ENCODE measurements around the gene SMIM26. TPM values are rescaled to one million over a fixed set of nuclear protein-coding genes. Genes with fewer than 3 reads are reported as not detected.

Gene SMIM26
- total RNA-seq, 1 donor from 2014 or later, result 65.3 TPM

- Mint-ChIP-seq H3K4me1 (no peaks in the 10 kb centered on the region), H3K27me3 (ENCODE audit: low read depth) (peaks cover 5% of the 10 kb centered on the region), H3K9me3 (no peaks in the 10 kb centered on the region), H3K36me3 (no peaks in the 10 kb centered on the region), H3K4me3 (no peak overlapping the region), H3K27ac (no peak overlapping the region)
- no peak for DNase-seq (ENCODE audit: low spot score in 2 of 2, unreplicated experiment in 2 of 2)
- no peak for TF ChIP-seq CTCF (IDR thresholded peaks at IDR 0.05; ENCODE audit: unreplicated experiment)
Measured at GRCh38 chr20:18580012-18580411, 12.8 kb downstream of the SMIM26 start.

GRCh38 chr20:18585134-18585533 lies 17.9 kb downstream of the SMIM26 start:
- H3K27ac Mint-ChIP-seq, result no peak overlapping the region
- DNase-seq (ENCODE audit: low spot score in 2 of 2, unreplicated experiment in 2 of 2), result no peak
- TF ChIP-seq CTCF (IDR thresholded peaks at IDR 0.05; ENCODE audit: unreplicated experiment), result no peak
- peaks cover 11% of the 10 kb centered on the region for H3K4me1 Mint-ChIP-seq
- H3K27me3 Mint-ChIP-seq (ENCODE audit: low read depth), result peaks cover 5% of the 10 kb centered on the region
- H3K9me3 Mint-ChIP-seq, result no peaks in the 10 kb centered on the region
- H3K4me3 Mint-ChIP-seq, result no peak overlapping the region
- no peaks in the 10 kb centered on the region for H3K36me3 Mint-ChIP-seq

DNA sequence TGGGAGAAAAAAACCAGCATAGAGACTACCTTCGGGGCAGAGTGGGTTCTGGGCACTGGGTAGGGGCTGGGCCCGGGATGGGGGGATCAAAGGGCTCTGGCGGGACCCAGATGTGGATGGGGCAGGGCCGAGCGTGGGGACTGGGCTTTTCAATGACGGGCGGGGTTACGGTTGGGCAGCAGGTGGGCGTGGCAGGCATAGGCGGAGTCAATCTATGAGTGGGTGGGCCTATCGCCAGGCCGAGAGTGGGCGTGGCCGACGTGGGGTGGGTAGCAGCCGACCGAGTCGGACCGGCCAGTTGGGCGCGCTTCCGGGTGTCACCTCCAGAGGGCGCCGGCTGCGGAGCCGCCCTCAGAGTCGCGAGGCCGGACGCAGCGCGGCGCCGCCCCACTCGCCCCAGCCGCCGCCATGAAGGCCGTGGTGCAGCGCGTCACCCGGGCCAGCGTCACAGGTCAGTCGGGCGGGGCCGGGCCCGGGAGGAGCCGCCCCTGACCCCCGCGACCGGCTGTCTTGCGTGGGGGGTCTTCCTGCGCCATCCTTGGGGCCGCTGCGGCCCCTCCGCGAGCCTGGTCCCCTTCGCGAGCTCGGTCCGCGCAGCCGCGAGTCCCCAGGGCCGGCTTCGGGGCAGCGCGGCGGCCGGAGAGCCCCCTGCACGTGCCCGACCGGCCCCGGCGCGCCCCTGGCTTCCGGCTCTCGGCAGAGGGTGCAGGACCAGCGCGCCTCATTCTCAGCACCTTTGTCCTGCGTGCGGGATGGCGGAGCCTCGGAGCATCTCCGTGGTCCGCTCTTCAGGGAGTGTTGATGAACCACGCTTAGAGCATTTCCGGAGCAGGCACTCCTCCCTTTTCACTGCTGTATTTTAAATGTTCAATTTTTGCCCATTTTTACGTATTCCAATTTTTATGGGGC lies 20.7 kb downstream of the SMIM26 start, which contains the start of gene DTD1:
DTD1 (plus strand) TSS at position 390 of the 909 bp plus-strand sequence; CDS start at position 409, 19 bp downstream.
- H3K4me3 Mint-ChIP-seq, result peak within 1 kb of the TSS; percentile 82
- peaks cover 5% of the 10 kb centered on the region for H3K27me3 Mint-ChIP-seq (ENCODE audit: low read depth)
- peak; percentile 58 to 82 for DNase-seq (ENCODE audit: low spot score in 2 of 2, unreplicated experiment in 2 of 2)
- peaks cover 11% of the 10 kb centered on the region for H3K4me1 Mint-ChIP-seq
- H3K27ac Mint-ChIP-seq, result peak within 1 kb of the TSS; percentile 13
- no peaks in the 10 kb centered on the region for H3K36me3 Mint-ChIP-seq
- H3K9me3 Mint-ChIP-seq, result no peaks in the 10 kb centered on the region
- TF ChIP-seq CTCF (IDR thresholded peaks at IDR 0.05; ENCODE audit: unreplicated experiment), result peak; percentile 79

- no peak for TF ChIP-seq CTCF (IDR thresholded peaks at IDR 0.05; ENCODE audit: unreplicated experiment)
- no peak for DNase-seq (ENCODE audit: low spot score in 2 of 2, unreplicated experiment in 2 of 2)
- H3K4me3 Mint-ChIP-seq, result peak overlapping the region; percentile 82
Measured at GRCh38 chr20:18588574-18588933, 21.3 kb downstream of the SMIM26 start.

GRCh38 chr20:18589941-18590674 lies 22.9 kb downstream of the SMIM26 start:
- H3K4me3 Mint-ChIP-seq, result no peak overlapping the region
- no peak for DNase-seq (ENCODE audit: low spot score in 2 of 2, unreplicated experiment in 2 of 2)
- no peaks in the 10 kb centered on the region for H3K36me3 Mint-ChIP-seq
- no peak overlapping the region for H3K27ac Mint-ChIP-seq
- no peaks in the 10 kb centered on the region for H3K27me3 Mint-ChIP-seq (ENCODE audit: low read depth)
- no peaks in the 10 kb centered on the region for H3K9me3 Mint-ChIP-seq
- TF ChIP-seq CTCF (IDR thresholded peaks at IDR 0.05; ENCODE audit: unreplicated experiment), result no peak
- H3K4me1 Mint-ChIP-seq, result peaks cover 11% of the 10 kb centered on the region

More at GRCh38 chr20:18588574-18588933, 21.3 kb downstream of the SMIM26 start:
- H3K9me3 Mint-ChIP-seq, result no peaks in the 10 kb centered on the region
- H3K4me1 Mint-ChIP-seq, result peaks cover 11% of the 10 kb centered on the region
- peak overlapping the region; percentile 0 for H3K27ac Mint-ChIP-seq
- no peaks in the 10 kb centered on the region for H3K36me3 Mint-ChIP-seq
- H3K27me3 Mint-ChIP-seq (ENCODE audit: low read depth), result peaks cover 5% of the 10 kb centered on the region

Data from mesothelial cell of epicardium (in vitro differentiated cells).